Activated CD8-positive, alpha-beta memory T cell treated with anti-CD3 and anti-CD28 coated beads, Interleukin-2, amount 50 U/mL, for 48 hours (primary cell): ENCODE measurements around the gene STYK1.
"Not testable (repeated sequence)": the region's sequence is repeated elsewhere in the genome, so short reads cannot be mapped to it uniquely, and the experiment has no call there.

ENCODE experiments used
- DNase-seq: peaks from one replicate; pipeline ENCODE4 v3.0.0-alpha.2; 2020

STYK1 gene

DNA sequence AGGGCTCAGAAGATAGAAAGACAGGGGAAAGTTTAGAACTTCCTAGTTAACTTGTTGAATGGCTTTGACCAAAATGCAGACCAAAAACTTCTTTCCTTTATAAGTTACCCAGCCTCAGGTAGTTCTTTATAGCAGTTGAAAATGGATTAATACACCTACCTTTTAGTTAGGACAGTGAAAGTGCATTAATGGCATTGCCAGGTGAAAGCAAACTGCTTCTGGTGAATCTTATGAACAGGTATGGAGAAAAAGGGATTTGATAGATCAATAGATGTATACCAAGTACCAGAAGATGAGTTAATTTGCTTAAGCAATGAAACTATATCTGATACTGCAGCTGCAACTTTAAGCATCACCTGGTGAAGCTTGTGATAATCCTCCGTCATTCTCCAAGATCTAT, 14.2 kb upstream of the STYK1 start:
- no peak for DNase-seq

GRCh38 chr12:10672231-10672868, 1.5 kb downstream of the STYK1 start:
- DNase-seq: no peak

- DNase-seq: no peak
These were observed 4.3 kb downstream of the STYK1 start for GRCh38 chr12:10669533-10669932.

DNA sequence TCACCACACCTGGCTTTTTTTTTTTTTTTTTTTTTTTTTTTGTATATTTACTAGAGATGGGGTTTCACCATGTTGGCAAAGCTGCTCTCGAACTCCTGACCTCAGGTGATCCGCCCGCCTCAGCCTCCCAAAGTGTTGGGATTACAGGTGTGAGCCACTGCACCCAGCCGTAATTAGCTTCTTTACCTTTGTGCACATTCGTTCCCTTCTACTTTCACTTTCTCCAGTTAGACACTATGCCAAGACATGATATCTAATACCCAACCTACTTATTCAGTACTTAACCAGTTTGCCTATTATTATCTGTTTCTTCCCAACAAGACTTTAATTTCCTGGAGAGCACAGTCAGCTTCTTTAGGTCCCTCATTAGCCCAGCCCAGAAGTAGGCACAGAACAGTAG, 5.3 kb downstream of the STYK1 start:
- DNase-seq: no peak

- no peak for DNase-seq
These were observed 6.3 kb downstream of the STYK1 start for GRCh38 chr12:10667581-10667980.

DNA sequence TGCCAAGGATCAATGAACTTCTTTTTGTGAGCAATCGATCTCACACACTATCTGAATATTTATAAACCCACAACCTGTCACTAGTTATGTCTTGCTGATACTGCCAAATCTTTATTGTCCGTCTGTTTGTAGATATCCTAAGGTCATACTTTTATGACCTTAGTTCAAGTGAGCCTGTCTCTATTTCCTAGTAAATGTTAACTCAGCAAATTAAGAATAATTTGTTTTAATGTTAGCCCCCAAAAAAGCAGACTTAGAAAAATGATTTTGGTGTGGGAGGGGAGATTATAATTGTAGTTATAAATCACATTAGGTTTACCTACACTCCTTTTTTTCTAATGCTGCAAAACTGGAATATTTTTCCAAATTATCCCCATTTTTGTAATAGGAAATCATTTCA, 9.4 kb downstream of the STYK1 start:
- no peak for DNase-seq

DNA sequence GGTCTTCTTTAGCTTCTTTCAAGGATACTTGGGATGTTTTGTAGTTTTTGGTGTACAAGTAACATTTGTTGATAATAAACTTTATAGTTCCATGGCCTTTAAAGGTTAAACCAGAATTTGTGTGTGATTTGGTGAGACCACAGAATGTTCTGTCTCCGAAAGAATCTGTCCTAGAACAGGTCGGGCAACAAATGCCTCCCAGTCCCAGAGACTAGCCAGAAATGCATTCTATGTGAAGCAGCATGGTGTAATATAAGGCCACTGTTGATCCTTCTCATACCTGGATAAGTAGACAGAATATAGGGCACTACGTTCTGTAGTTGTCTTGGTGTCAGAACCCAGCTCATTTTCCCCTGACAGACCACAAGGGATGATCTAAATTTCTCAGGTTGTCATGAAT, 10.0 kb downstream of the STYK1 start:
- no peak for DNase-seq

GRCh38 chr12:10661338-10661737, 12.5 kb downstream of the STYK1 start:
- no peak for DNase-seq

- DNase-seq: no peak
These were observed 19.8 kb downstream of the STYK1 start for GRCh38 chr12:10654003-10654402.

DNA sequence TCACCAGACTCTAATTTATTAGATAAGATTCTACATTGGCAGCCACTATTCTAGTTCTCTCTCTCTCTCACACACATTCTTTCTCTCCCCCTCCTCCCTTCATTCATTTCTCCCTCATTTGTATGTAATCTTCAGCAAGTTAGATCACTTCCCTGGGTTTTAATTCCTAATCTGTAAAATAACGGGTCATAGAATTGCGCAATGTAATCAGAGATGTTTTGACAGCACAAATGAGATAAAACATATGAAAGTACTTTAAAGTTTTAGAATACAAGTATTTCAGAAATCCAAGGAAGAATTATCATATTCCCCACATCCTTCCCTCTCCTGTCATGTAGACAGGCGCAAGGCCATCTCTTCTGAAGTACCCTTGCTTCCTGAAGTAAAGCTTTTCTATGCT, 21.7 kb downstream of the STYK1 start:
- DNase-seq: no peak

DNA sequence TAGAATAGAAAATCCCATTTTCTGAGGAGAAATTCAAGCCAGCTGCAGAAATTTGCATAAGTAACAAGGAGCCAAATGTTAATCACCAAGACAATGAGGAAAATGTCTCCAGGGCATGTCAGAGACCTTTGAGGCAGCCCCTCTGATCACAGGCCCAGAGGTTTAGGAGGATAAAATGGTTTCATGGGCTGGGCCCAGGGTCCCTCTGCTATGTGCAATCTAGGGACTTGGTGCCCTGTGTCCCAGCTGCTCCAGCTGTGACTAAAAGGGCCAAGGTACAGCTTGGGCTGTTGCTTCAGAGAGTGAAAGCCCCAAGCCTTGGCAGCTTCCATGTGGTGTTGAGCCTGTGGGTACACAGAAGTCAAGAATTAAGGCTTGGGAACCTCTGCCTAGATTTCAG, 27.3 kb downstream of the STYK1 start:
- not testable (repeated sequence) for DNase-seq

GRCh38 chr12:10645910-10646309, 27.9 kb downstream of the STYK1 start:
- no peak for DNase-seq

DNA sequence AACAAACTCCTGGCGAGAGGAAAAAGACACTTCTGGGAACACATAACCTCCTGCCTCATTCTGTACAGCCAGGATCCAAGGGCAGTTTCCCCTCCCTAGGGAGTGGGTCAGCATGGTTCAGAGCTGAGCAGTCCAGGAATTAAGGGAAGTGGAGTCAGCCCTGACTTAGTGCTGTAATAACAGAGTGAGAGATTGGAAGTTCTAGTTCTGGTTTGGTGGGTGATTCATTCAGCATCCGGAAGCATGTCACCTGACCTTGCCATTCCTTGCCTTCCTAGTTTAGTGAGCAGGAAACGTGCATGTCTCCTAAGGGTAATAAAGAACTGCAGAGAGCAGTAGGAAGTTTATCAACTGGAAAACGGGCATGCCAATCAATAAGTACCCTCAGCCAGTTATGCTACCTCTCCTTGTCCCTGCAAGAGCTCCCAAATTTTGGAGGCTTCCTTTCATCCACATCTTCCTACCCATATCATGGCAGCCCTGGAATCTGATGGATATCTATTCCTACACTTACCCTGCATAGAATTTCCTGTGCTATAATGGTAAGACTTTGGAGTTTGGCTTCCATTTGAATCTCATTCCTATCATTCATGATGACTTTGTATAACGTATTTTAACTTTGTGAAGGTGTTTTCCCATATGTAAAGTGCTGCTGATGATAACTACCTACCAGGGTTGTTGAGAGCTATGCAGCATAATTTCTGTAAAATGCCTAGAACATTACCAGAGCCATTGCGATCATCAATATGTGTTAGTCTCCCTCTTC, 31.9 kb downstream of the STYK1 start:
- no peak for DNase-seq

DNA sequence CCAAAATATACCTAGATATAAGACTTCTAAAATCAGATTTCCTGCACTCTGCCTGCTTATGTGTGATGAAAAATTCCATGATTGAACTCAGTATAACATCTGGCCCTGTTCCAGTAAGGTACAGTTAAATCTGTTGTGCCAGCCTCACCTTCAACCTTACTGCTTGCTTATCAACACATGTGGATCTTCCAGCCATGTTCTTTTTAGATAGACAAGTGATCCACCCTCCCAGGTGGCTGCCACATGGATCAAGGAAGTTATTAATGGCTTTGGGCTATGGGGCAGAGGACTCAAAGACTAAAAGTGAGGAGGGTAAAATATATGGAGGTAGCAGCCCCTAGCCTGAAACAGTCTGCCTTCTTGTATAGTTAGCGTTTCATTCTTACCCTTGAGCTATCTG, 35.1 kb downstream of the STYK1 start:
- no peak for DNase-seq

GRCh38 chr12:10636611-10637010, 37.2 kb downstream of the STYK1 start:
- DNase-seq: no peak

DNA sequence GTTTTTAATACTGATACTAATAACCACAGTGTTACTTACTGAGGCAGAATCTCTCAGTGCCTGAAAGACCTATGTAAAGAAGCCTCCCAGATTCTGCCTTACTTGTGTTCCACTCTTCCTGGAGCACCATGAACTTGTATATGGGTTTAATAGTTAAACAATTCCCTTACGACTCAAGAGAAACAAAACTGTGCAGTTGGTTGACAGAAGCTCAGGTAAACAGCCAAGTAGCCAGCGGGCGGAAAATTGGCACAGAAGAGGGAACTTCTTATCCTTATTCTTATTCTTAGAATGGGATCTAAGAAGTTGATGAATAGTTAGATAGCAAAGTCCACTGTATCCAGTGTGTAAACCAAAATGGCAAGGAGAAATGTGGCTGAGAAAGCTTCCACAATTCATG, 37.7 kb downstream of the STYK1 start:
- DNase-seq: no peak

DNA sequence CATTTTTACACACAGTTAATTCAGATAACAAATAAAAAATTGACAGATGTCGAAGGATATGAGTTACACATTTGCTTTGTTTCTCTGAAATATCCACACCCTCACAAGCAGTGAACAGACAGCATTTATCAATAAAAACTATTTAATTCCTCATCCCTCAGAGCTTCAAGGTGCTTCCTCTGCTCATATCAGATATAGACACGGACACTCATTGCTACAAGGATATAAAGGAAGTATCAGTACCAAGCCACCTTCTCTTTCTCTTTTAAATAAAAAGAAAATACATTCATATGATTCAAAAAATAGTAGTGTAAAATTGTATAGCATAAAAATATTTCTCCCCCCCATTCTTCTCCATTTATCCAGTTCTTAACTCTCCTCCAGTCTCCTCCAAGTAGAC, 38.5 kb downstream of the STYK1 start:
- no peak for DNase-seq

DNA sequence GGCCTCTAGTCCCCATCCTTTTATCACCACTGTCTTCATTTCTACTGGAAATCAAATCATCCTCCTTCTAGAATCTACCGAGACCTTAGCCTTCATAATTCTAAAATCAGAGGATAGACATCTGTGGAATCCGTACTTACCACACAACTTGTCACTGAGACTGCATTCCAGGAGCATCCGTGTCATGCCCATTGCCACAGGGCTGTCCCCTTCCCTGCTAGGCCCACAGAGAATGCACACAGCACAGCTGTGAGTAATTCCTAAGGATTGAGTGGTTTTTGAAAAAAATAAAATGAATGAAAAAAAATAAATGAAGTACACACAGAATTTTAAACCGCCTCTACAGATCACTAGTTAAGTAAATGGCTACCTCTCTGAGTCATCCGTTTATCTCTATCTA, 39.4 kb downstream of the STYK1 start:
- DNase-seq: no peak

- DNase-seq: no peak
These were observed 40.3 kb downstream of the STYK1 start for GRCh38 chr12:10633541-10633940.

- no peak for DNase-seq
These were observed 41.6 kb downstream of the STYK1 start for GRCh38 chr12:10632226-10632625.

DNA sequence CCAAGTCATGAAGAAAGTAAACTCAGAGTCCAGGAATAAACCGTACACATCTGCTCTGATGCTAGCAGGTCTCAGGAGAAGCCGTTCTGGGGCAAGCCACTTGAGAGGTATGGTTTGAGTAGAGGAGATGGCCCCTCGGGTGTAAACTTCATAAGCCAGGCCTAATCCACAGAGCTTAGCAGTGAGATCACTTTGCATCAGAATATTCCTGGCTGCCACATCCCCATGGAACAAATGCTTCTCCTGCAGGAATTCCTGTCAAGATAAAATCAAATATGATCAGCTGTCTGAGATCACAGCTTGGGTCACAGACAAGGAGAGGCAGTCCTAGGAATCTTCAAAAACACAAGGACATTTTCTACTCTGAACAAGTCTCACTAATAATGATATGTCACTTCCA, 49.2 kb downstream of the STYK1 start:
- no peak for DNase-seq

DNA sequence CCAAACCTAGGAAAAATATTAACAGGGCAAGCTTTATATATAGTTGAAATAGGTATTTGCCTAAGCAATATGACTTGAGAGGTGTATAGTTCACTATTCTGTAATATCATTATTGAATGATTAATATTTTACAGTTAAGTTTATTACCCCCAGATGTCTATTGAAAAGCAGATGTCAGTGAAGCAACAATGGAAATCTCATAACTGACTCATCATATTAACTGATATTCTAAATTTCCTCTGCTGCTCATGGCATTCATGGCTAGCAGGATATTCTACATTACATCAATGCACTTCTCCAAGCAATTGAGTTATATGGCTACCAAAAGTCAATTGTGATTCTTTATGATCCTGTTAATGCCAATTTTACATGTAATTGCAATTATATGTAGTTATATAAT, 50.7 kb downstream of the STYK1 start:
- DNase-seq: no peak

- DNase-seq: no peak
These were observed 52.6 kb downstream of the STYK1 start for GRCh38 chr12:10621278-10621677.

GRCh38 chr12:10620078-10620779, 53.6 kb downstream of the STYK1 start:
- no peak for DNase-seq
